Measurements from ENCODE around the gene RNASE3. TPM values are rescaled to one million over a fixed set of nuclear protein-coding genes. Genes with fewer than 3 reads are reported as not detected.

RNASE3 gene
- total RNA-seq, 1 experiment from 2014 or later: not detected

- H3K4me3 ChIP-seq (replicated peaks in 1 of 2; ENCODE audit: low read depth in 1 of 2, low read length in 2 of 2): peak overlapping the region; percentile 42 to 47
- H2AFZ ChIP-seq (ENCODE audit: low read depth, low read length, poor library complexity, severe bottlenecking): peak overlapping the region; percentile 98
- H3K79me2 ChIP-seq (ENCODE audit: insufficient read depth, low read length): no peaks in the 10 kb centered on the region
- ChIA-PET RAD21 (ENCODE audit: low non-redundant PET in 1 of 2, low total read pairs in 2 of 2, uncharacterized antibody in 2 of 2, unreplicated experiment in 2 of 2) (interaction anchor here in 1 of 2 experiments (0.7 kb wide), 1 partner anchor 16 kb away, joined by 3 read pairs; no protein-coding TSS in a partner anchor), CTCF (interaction anchor here (0.6 to 1.9 kb wide), 20 partner anchors 15 to 260 kb away, joined by 3 to 32 read pairs (median 4); no protein-coding TSS in a partner anchor), POLR2A (interaction anchor here (0.9 to 1.1 kb wide), 3 partner anchors 15 to 174 kb away, joined by 3 to 10 read pairs (median 4); no protein-coding TSS in a partner anchor)
- BruUV-seq (replicated peaks): TSS peak; percentile 92
- peak overlapping the region; percentile 18 for H3K27ac ChIP-seq (ENCODE audit: low read depth, low read length)
- no peaks in the 10 kb centered on the region for H4K20me1 ChIP-seq (ENCODE audit: insufficient read depth)
- H3K9ac ChIP-seq (ENCODE audit: low read length): peak overlapping the region; percentile 45
- intact Hi-C loops (cut with micrococcal nuclease): loop anchor here (1.0 kb wide), 1 partner anchor 176 kb away; no protein-coding TSS in a partner anchor
- peak; percentile 99 for ATAC-seq
- H3K4me2 ChIP-seq (ENCODE audit: low read length): peak overlapping the region; percentile 70
- no peaks in the 10 kb centered on the region for H3K36me3 ChIP-seq (ENCODE audit: control insufficient read depth in 1 of 2, insufficient read depth in 2 of 2, low read length in 2 of 2)
- DNase-seq (ENCODE audit: low read depth, low spot score): peak; percentile 79
- H3K27me3 ChIP-seq (ENCODE audit: insufficient read depth, low read length): no peaks in the 10 kb centered on the region
- no peak for TF ChIP-seq FOSL1 (IDR thresholded peaks at IDR 0.05; ENCODE audit: low read depth)
- TF ChIP-seq EGR1 (IDR thresholded peaks at IDR 0.05; ENCODE audit: low read depth): no peak
- TF ChIP-seq YY1 (IDR thresholded peaks at IDR 0.05; ENCODE audit: extremely low read depth, insufficient replicate concordance, low read depth, low read length): no peak
- peak; percentile 37; the same call in 1 of the 2 replicates for TF ChIP-seq MAX (IDR thresholded peaks at IDR 0.05)
- TF ChIP-seq ZBTB33 (IDR thresholded peaks at IDR 0.05; ENCODE audit: extremely low read depth, insufficient replicate concordance, low read length): no peak
- TF ChIP-seq ELF1 (IDR thresholded peaks at IDR 0.05; ENCODE audit: borderline replicate concordance, low read depth): peak; percentile 37; the same call in 1 of the 2 replicates
- peak; percentile 55 for TF ChIP-seq POLR2AphosphoS5 (IDR thresholded peaks at IDR 0.05; ENCODE audit: low read depth, low read length)
- TF ChIP-seq REST (IDR thresholded peaks at IDR 0.05; ENCODE audit: low read depth): no peak
- no peak for TF ChIP-seq EZH2 (IDR thresholded peaks at IDR 0.05)
- peak; percentile 25; the same call in 1 of the 2 replicates for TF ChIP-seq CEBPB (IDR thresholded peaks at IDR 0.05; ENCODE audit: low read depth)
- TF ChIP-seq ZNF274 (IDR thresholded peaks at IDR 0.05; ENCODE audit: low read depth, low read length): no peak
- peak; percentile 74 for TF ChIP-seq RAD21 (IDR thresholded peaks at IDR 0.05; ENCODE audit: low read depth)
- TF ChIP-seq EZH2phosphoT487 (IDR thresholded peaks at IDR 0.05; ENCODE audit: borderline replicate concordance): no peak
- TF ChIP-seq CTCF (IDR thresholded peaks at IDR 0.05 in 2 of 3, conservative IDR thresholded peaks at IDR 0.05 in 1 of 3; ENCODE audit: borderline replicate concordance in 1 of 3, insufficient read depth in 1 of 3, low read depth in 2 of 3, low read length in 2 of 3): peak; percentile 65 to 94 (median 93)
- TF ChIP-seq POLR2A (IDR thresholded peaks at IDR 0.05; ENCODE audit: borderline replicate concordance, extremely low read depth, insufficient read depth, insufficient read length): peak; percentile 13
- no peak for TF ChIP-seq SIN3A (IDR thresholded peaks at IDR 0.05; ENCODE audit: low read depth)
- H3K9me3 ChIP-seq (ENCODE audit: control insufficient read depth in 1 of 2, insufficient read depth in 1 of 2, low read depth in 1 of 2, low read length in 2 of 2): no peaks in the 10 kb centered on the region
- no peaks in the 10 kb centered on the region for H3K9me2 ChIP-seq (ENCODE audit: insufficient read depth)
- H3K4me1 ChIP-seq (ENCODE audit: control insufficient read depth in 1 of 2, insufficient read depth in 2 of 2, low read length in 2 of 2): peaks cover 0 to 14% of the 10 kb centered on the region in 2 experiments; a peak in 2 of 4 replicates
Observed at GRCh38 chr14:20873370-20874177, 17.6 kb upstream of the RNASE3 start.

Measured in HCT116 (cell line).